Left ventricle myocardium inferior (tissue), 1 donor: ENCODE data around the gene SPATC1L. TPM values are rescaled to one million over a fixed set of nuclear protein-coding genes. Genes with fewer than 3 reads are reported as not detected.

Experiments used
- DNase-seq: peaks from one replicate; pipeline ENCODE4 v3.0.0-alpha.2; 2020
- H3K27ac ChIP-seq: fragments of 200-600 bp; replicated peaks from 2 replicates; pipeline ENCODE4 v1.8.0; 2021
- H3K27me3 ChIP-seq: fragments of 200-600 bp; 2 replicates; pipeline ENCODE4 v1.8.0; 2021; ENCODE audit warnings: low read depth
- H3K36me3 ChIP-seq: fragments of 200-600 bp; 2 replicates; pipeline ENCODE4 v1.8.0; 2021
- H3K4me1 ChIP-seq: fragments of 200-600 bp; 2 replicates; pipeline ENCODE4 v1.8.0; 2021
- H3K4me3 ChIP-seq: fragments of 200-600 bp; 2 replicates; pipeline ENCODE4 v1.8.0; 2021; ENCODE audit warnings: mild to moderate bottlenecking, moderate library complexity
- H3K9me3 ChIP-seq: fragments of 200-600 bp; replicated peaks from 2 replicates; pipeline ENCODE4 v1.8.0; 2021
- CTCF ChIP-seq: fragments of 200-600 bp; IDR thresholded peaks from 2 replicates; pipeline ENCODE4 v1.8.0; 2021; ENCODE audit warnings: antibody characterized with exemption, mild to moderate bottlenecking, borderline replicate concordance
- intact Hi-C: fragments of 100-400 bp; cut with micrococcal nuclease; formaldehyde crosslinking; loops from one replicate; pipeline ENCODE4 v1.11.0; 2022
- long read RNA-seq: library from polyadenylated mRNA; unstranded; transcript quantifications from one replicate; pipeline ENCODE4 v2.0.0, GENCODE V29; 2021
- total RNA-seq: library from RNA; stranded (reverse); fragmentation: NEBNext Ultra II Directional; extraction: Animal tissue kit (Norgen Biotek cat#: 25700); gene quantifications from one replicate; pipeline ENCODE4 v1.2.1, GENCODE V29; 2021
- donor health status: DM: no; HTN: yes; CAD: no; lungs with severe emphysema.

The SPATC1L gene
- 7.0 TPM for total RNA-seq
- long read RNA-seq, transcript SPATC1L-202 (4 exons, 1,182 nt) = major isoform, 17 of 20 reads
- long read RNA-seq, partial matches to known transcripts = 2 of 20 reads
- long read RNA-seq, other reads (novel, unspliced or antisense) = 1 of 20 reads

- peak within 1 kb of the TSS; percentile 94 for H3K27ac ChIP-seq
- H3K4me3 ChIP-seq = peak within 1 kb of the TSS; percentile 89
- no peaks in the 10 kb centered on the region for H3K27me3 ChIP-seq
- intact Hi-C loops = no loop called here
- no peak for TF ChIP-seq CTCF
- peaks cover 47% of the 10 kb centered on the region for H3K4me1 ChIP-seq
- H3K36me3 ChIP-seq = no peaks in the 10 kb centered on the region
- DNase-seq = peak; percentile 71
- no peaks in the 10 kb centered on the region for H3K9me3 ChIP-seq
Measured at GRCh38 chr21:46183910-46184624, at the start of gene SPATC1L. Gene SPATC1L (minus strand): TSS chr21:46184459. CDS start chr21:46182816, 1,643 bp downstream.

DNA sequence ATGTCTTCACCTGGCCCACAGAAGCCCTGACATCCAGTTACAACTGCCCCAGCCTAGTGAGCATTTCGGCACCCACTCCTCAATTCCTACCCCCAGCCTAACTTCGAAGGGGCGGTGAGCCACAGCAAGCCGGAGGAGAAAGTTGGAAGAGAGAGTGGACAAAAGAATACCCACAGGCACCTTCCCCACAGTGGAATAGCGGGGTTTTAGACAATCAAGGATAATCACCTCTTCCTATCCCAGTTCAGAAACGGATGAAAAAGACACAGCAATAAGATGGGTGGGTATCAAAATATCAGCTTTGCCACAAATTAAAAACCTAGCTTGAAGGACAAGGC, 45.6 kb upstream of the SPATC1L start:
- peak overlapping the region; percentile 95 for H3K27ac ChIP-seq
- no peaks in the 10 kb centered on the region for H3K9me3 ChIP-seq
- no peak for DNase-seq
- peak overlapping the region; percentile 99 for H3K4me3 ChIP-seq
- no peak for TF ChIP-seq CTCF
- H3K36me3 ChIP-seq = peaks cover 26% of the 10 kb centered on the region
- H3K27me3 ChIP-seq = no peaks in the 10 kb centered on the region
- intact Hi-C loops = no loop called here
- H3K4me1 ChIP-seq = peaks cover 51% of the 10 kb centered on the region

- Histone ChIP-seq H3K27me3 (no peaks in the 10 kb centered on the region), H3K4me3 (peak overlapping the region; percentile 99), H3K27ac (peak overlapping the region; percentile 95), H3K9me3 (no peaks in the 10 kb centered on the region), H3K36me3 (peaks cover 20% of the 10 kb centered on the region), H3K4me1 (peaks cover 56% of the 10 kb centered on the region)
- TF ChIP-seq CTCF = peak; percentile 59
- DNase-seq = no peak
- intact Hi-C loops = no loop called here
Measured at GRCh38 chr21:46229133-46229922, 45.1 kb upstream of the SPATC1L start.

- no peak for TF ChIP-seq CTCF
- no peaks in the 10 kb centered on the region for H3K9me3 ChIP-seq
- H3K4me1 ChIP-seq = peaks cover 63% of the 10 kb centered on the region
- peak; percentile 97 for DNase-seq
- H3K36me3 ChIP-seq = peaks cover 12% of the 10 kb centered on the region
- no peaks in the 10 kb centered on the region for H3K27me3 ChIP-seq
- H3K27ac ChIP-seq = peak within 1 kb of the TSS; percentile 95
- intact Hi-C loops = no loop called here
- H3K4me3 ChIP-seq = peak within 1 kb of the TSS; percentile 99
Measured at GRCh38 chr21:46228345-46229051, 44.2 kb upstream of the SPATC1L start, which contains the start of gene LSS. Gene LSS (minus strand): TSS chr21:46228774. CDS start chr21:46228745, 29 bp downstream.

DNA sequence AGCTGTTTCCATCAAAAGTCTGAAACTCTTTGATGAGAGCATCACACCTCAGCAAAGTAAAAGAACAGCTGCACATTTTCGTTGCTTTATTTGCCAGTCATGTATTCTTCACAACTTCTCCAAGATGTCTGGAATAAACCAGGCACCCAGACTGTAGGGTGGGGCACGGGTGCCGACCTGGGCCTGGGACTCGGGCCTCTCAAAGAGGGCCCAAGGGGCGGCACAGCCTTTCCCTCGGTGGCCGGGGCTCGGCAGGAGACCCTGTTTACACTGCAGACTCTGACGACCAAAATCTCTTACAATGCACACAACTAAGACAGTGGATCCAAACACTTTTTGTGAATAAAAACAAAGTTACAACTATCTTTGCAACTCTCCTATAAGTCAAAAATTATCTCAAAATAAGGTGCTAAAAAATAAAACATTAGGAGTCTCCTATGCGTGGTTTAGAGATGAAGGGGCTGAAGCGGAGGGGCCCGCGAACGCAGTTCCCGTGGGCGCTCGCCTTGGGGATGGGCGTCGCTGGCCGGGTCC, 43.6 kb upstream of the SPATC1L start:
- H3K27me3 ChIP-seq = no peaks in the 10 kb centered on the region
- H3K4me1 ChIP-seq = peaks cover 67% of the 10 kb centered on the region

More for the DNA sequence above, 43.6 kb upstream of the SPATC1L start:
- Histone ChIP-seq H3K9me3 (no peaks in the 10 kb centered on the region), H3K27ac (peak overlapping the region; percentile 95), H3K4me3 (peak overlapping the region; percentile 99), H3K36me3 (peaks cover 9% of the 10 kb centered on the region)
- intact Hi-C loops = no loop called here
- DNase-seq = no peak
- no peak for TF ChIP-seq CTCF
